ENCODE measurements around the gene RPL32. TPM values are rescaled to one million over a fixed set of nuclear protein-coding genes. Genes with fewer than 3 reads are reported as not detected.

Gene RPL32
- polyA plus RNA-seq, 3 donors = 932 to 1,052 (median 942) TPM

DNA sequence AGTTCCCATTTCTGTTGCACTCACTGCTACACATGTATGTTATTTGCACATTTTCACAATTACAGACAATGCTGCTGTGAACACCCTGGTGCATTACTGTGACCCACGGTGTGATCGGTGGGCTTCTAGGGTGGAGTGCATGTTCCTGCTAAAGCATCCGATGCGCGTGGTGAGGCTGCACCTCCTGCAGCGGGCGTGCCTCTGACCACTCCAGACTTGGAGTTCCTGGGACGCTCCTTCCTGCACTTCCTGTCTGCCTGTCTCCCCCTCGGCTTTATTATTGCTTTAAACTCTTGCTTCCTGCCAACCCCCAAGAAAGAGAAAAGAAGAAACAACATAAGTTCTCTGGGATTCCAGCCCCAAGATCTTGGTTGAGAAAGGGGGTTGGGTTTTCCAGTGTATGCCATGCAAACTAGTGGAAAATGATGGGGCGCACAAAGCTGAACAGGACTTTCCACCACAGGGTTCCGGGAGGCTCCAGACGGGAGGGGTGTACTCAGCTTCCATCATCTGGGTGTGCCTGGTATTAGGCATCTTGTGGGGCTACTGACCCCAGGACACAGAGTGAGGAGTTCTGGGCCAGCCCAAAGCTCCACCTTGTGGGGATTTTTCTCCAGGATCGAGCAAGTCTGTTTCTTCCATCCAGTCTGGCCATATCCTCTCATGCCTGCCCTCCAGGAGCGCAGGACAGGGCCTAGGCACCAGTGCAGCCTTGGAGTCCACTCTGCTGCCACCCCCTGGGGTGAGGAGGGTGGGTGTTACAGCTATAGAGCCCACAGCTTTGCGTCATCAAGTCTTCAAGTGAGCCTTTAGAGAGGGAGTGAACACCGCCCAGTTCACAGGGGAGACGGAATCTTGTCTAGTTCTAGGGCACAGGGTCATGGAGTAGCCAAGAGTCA lies 11.2 kb downstream of the RPL32 start:
- intact Hi-C loops (cut with micrococcal nuclease) = no loop called here
- no peaks in the 10 kb centered on the region for H3K27me3 ChIP-seq (ENCODE audit: control insufficient read depth in 2 of 2, insufficient read depth in 2 of 2, low read length in 2 of 2)
- no peak overlapping the region for H3K27ac ChIP-seq (ENCODE audit: low read depth in 1 of 2, low read length in 2 of 2)
- no peaks in the 10 kb centered on the region for H3K4me1 Mint-ChIP-seq
- peaks cover 0 to 1% (median 0%) of the 10 kb centered on the region in 3 donors for H3K27me3 Mint-ChIP-seq (ENCODE audit: low read depth in 3 of 3)
- H3K4me3 Mint-ChIP-seq = no peak overlapping the region
- H2AFZ ChIP-seq (ENCODE audit: insufficient read depth, low read depth, low read length, poor library complexity, severe bottlenecking) = no peak overlapping the region
- H3K27ac Mint-ChIP-seq = peak overlapping the region in 3 of 7 donors; percentile 22 to 54 (median 46)
- no peak for DNase-seq
- 91% methylated on average over 6 of the region's 17 CpGs for WGBS (ENCODE audit: insufficient coverage)
- peaks cover 33 to 41% of the 10 kb centered on the region in 2 donors for H3K36me3 ChIP-seq (replicated peaks in 1 of 2; ENCODE audit: control insufficient read depth in 1 of 2, insufficient read depth in 2 of 2, low read length in 2 of 2)
- no peak overlapping the region for H3K9ac ChIP-seq (ENCODE audit: insufficient read depth, low read length, poor library complexity, severe bottlenecking)
- H3K36me3 Mint-ChIP-seq = peaks cover 42 to 46% of the 10 kb centered on the region in 2 donors
- H3K4me2 ChIP-seq (replicated peaks; ENCODE audit: extremely low read depth, low read length, poor library complexity, severe bottlenecking) = no peak overlapping the region
- TF ChIP-seq, protein P1, sequence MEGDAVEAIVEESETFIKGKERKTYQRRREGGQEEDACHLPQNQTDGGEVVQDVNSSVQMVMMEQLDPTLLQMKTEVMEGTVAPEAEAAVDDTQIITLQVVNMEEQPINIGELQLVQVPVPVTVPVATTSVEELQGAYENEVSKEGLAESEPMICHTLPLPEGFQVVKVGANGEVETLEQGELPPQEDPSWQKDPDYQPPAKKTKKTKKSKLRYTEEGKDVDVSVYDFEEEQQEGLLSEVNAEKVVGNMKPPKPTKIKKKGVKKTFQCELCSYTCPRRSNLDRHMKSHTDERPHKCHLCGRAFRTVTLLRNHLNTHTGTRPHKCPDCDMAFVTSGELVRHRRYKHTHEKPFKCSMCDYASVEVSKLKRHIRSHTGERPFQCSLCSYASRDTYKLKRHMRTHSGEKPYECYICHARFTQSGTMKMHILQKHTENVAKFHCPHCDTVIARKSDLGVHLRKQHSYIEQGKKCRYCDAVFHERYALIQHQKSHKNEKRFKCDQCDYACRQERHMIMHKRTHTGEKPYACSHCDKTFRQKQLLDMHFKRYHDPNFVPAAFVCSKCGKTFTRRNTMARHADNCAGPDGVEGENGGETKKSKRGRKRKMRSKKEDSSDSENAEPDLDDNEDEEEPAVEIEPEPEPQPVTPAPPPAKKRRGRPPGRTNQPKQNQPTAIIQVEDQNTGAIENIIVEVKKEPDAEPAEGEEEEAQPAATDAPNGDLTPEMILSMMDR (IDR thresholded peaks at IDR 0.05) = no peak
- H3K4me3 ChIP-seq (replicated peaks in 1 of 3; ENCODE audit: low read depth in 2 of 3, low read length in 3 of 3) = no peak overlapping the region
- H3K79me2 ChIP-seq (ENCODE audit: insufficient read depth, low read length) = no peaks in the 10 kb centered on the region
- peaks cover 19% of the 10 kb centered on the region for H4K20me1 ChIP-seq (ENCODE audit: insufficient read depth, low read length)
- peaks cover 0 to 1% (median 0%) of the 10 kb centered on the region in 7 donors for H3K9me3 Mint-ChIP-seq
- no peaks in the 10 kb centered on the region for H3K4me1 ChIP-seq (ENCODE audit: control insufficient read depth in 1 of 2, insufficient read depth in 2 of 2, low read length in 2 of 2)
- no peaks in the 10 kb centered on the region for H3K9me3 ChIP-seq (replicated peaks in 1 of 2; ENCODE audit: control insufficient read depth in 1 of 2, insufficient read depth in 1 of 2, low read length in 2 of 2)

DNA sequence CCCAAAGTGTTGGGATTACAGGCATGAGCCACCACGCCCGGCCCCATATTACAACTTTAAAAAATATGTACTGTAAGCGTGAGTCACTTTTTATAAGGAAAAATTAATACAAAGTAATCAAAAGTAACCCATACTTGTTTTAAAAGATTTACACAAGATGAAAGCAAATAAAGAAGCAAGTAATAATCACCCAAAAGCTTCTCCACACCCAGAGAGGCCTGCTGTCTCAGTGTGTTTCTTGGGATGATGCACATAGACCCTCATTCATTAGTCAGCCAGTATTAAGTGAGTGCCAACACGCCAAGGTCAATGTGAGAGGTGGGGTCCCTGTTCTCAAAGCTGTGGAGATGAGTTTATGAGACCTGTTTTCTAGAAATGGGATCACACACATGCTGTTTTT lies 12.0 kb downstream of the RPL32 start:
- peaks cover 14% of the 10 kb centered on the region for H4K20me1 ChIP-seq (ENCODE audit: insufficient read depth, low read length)
- TF ChIP-seq, protein P1 (IDR thresholded peaks at IDR 0.05) = no peak
- WGBS (ENCODE audit: insufficient coverage) = no CpG with 5 or more reads among the region's 4 CpGs
- H3K36me3 ChIP-seq (replicated peaks in 1 of 2; ENCODE audit: control insufficient read depth in 1 of 2, insufficient read depth in 2 of 2, low read length in 2 of 2) = peaks cover 25 to 33% of the 10 kb centered on the region in 2 donors
- Mint-ChIP-seq H3K36me3 (peaks cover 35 to 39% of the 10 kb centered on the region in 2 donors), H3K4me1 (no peaks in the 10 kb centered on the region), H3K4me3 (no peak overlapping the region), H3K27ac (no peak overlapping the region), H3K27me3 (ENCODE audit: low read depth in 3 of 3) (peaks cover 0 to 1% (median 0%) of the 10 kb centered on the region in 3 donors), H3K9me3 (peaks cover 0 to 1% (median 0%) of the 10 kb centered on the region in 7 donors)
- H3K4me3 ChIP-seq (replicated peaks in 1 of 3; ENCODE audit: low read depth in 2 of 3, low read length in 3 of 3) = no peak overlapping the region
- H3K4me2 ChIP-seq (replicated peaks; ENCODE audit: extremely low read depth, low read length, poor library complexity, severe bottlenecking) = no peak overlapping the region
- H3K27ac ChIP-seq (ENCODE audit: low read depth in 1 of 2, low read length in 2 of 2) = no peak overlapping the region
- H3K27me3 ChIP-seq (ENCODE audit: control insufficient read depth in 2 of 2, insufficient read depth in 2 of 2, low read length in 2 of 2) = no peaks in the 10 kb centered on the region
- no peak overlapping the region for H2AFZ ChIP-seq (ENCODE audit: insufficient read depth, low read depth, low read length, poor library complexity, severe bottlenecking)
- H3K9ac ChIP-seq (ENCODE audit: insufficient read depth, low read length, poor library complexity, severe bottlenecking) = no peak overlapping the region
- no peaks in the 10 kb centered on the region for H3K4me1 ChIP-seq (ENCODE audit: control insufficient read depth in 1 of 2, insufficient read depth in 2 of 2, low read length in 2 of 2)
- DNase-seq = no peak
- intact Hi-C loops (cut with micrococcal nuclease) = no loop called here
- no peaks in the 10 kb centered on the region for H3K9me3 ChIP-seq (replicated peaks in 1 of 2; ENCODE audit: control insufficient read depth in 1 of 2, insufficient read depth in 1 of 2, low read length in 2 of 2)
- no peaks in the 10 kb centered on the region for H3K79me2 ChIP-seq (ENCODE audit: insufficient read depth, low read length)
